ENCODE data around the gene AKR1C2. TPM values are rescaled to one million over a fixed set of nuclear protein-coding genes. Genes with fewer than 3 reads are reported as not detected.

Gene AKR1C2
- total RNA-seq, result 49.2 and 256 TPM in 2 replicates

DNA sequence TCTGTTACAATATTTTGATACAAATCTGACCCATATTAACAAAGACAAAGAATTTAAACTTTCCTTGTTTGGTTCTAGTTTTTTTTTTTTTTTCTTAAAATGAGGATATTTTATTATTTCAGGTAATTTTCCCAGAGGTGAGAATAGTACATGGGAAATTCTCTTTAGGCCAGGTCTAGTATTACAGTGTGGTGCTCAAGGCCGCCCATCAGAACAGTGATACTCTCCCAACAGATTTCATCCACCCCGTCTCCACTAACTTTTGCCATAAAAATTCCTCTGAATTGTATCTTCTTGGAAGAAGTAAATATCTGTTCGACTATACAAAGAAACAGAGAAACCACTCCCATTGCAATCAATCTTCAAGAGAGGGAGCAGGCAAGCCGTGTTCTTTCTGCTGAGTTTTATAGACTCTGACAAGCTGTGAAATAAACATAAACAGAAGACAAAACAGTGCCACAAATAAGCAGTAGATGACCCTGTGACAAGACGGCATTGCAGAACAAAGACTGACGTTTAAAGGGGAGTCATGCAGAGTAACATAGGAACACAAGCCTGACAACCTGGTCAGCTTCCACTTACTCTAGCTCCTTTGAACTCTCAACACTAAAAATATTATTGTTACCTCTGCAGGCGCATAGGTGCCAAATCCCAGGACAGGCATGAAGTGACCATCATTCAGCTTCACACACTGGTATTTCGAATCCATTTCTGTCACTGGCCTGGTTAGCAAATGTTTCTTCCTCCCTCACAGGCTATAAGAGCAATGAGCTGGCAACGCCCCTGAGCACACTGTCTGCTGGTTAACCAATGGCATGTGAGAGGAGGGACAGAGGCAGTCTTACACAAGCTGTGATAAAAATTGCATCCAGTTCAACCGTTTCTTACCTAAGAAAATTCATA lies at the start of gene AKR1C2:
Gene AKR1C2 (minus strand): TSS at position 731 of the 903 bp plus-strand sequence. CDS start 22 bp downstream, at position 709.

DNA sequence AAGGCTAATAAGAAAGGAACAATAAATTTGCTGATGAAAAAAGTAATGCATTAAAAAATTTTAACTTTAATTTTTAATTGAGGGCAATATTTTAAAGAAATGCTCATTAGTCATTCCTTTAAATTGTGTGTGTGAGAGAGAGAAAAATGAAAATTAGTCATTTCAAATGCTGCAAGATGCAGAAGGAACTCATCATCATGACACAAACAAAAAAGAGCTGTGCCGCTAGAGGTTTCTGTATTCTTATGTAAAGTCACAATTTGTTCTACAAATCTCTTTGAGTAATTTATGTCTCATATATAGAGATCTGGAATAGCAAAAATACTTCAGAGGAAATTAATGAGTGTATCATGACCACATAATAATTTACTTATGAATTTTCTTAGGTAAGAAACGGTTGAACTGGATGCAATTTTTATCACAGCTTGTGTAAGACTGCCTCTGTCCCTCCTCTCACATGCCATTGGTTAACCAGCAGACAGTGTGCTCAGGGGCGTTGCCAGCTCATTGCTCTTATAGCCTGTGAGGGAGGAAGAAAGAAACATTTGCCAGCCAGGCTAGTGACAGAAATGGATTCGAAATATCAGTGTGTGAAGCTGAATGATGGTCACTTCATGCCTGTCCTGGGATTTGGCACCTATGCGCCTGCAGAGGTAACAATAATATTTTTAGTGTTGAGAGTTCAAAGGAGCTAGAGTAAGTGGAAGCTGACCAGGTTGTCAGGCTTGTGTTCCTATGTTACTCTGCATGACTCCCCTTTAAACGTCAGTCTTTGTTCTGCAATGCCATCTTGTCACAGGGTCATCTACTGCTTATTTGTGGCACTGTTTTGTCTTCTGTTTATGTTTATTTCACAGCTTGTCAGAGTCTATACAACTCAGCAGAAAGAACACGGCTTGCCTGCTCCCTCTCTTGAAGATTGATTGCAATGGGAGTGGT lies 40.5 kb downstream of the AKR1C2 start, which contains the start of gene AKR1C1:
Gene AKR1C1 (plus strand): TSS at position 540 of the 939 bp plus-strand sequence. CDS start 30 bp downstream, at position 570.

Other genes with a start within 250 kb of the AKR1C2 start
- gene AKR1E2, start 177.7 kb downstream of the AKR1C2 start, total RNA-seq, result 3.8 and 4.8 TPM in 2 replicates
- 33.2 and 42.7 TPM in 2 replicates for gene AKR1C1, start 40.4 kb downstream of the AKR1C2 start, total RNA-seq
- gene AKR1C3, start 90.6 kb upstream of the AKR1C2 start, total RNA-seq, result 16.7 and 149 TPM in 2 replicates
- gene AKR1C8, start 181.3 kb upstream of the AKR1C2 start, total RNA-seq, result not detected in 2 replicates
- gene AKR1C4, start 193.0 kb upstream of the AKR1C2 start, total RNA-seq, result not detected in 2 replicates